Sigmoid colon (tissue), 7 donors: ENCODE results near the gene C1orf21. TPM values are rescaled to one million over a fixed set of nuclear protein-coding genes. Genes with fewer than 3 reads are reported as not detected.

Experiments
- DNase-seq: peaks from one replicate; pipeline ENCODE4 v3.0.0-alpha.2; 2019
- H3K27ac ChIP-seq, 4 donors: fragments of 200-600 bp; sonication (generic); one replicate each; pipeline ENCODE4 v1.5.1; 2016 to 2019; ENCODE audit warnings: mild to moderate bottlenecking in 1 of 4
- H3K27me3 ChIP-seq, 3 donors: fragments of 200-600 bp; sonication (generic); one replicate each; pipeline ENCODE4 v1.5.1; 2019; ENCODE audit warnings: mild to moderate bottlenecking in 1 of 3
- H3K36me3 ChIP-seq, 4 donors: fragments of 200-600 bp; sonication (generic); one replicate each; pipeline ENCODE4 v1.5.1; 2016 to 2019
- H3K4me1 ChIP-seq, 4 donors: fragments of 200-600 bp; sonication (generic); one replicate each; pipeline ENCODE4 v1.5.1; 2017 to 2019
- H3K4me3 ChIP-seq, 4 donors: fragments of 200-600 bp; sonication (generic); one replicate each; pipeline ENCODE4 v1.5.1; 2017 to 2019; ENCODE audit warnings: mild to moderate bottlenecking in 2 of 4, moderate library complexity in 1 of 4
- H3K9me3 ChIP-seq, 4 donors: fragments of 200-600 bp in 3 of 4; sonication (generic) in 3 of 4; one replicate each; pipeline versions ENCODE4 v1.5.1 to v1.6.1; 2013 to 2019
- CTCF ChIP-seq, 4 experiments: fragments of 450-650 bp in 3 of 4; fragments of 200-600 bp in 1 of 4; IDR thresholded peaks; one replicate each; pipeline ENCODE4 v1.5.1; 2016 to 2019; ENCODE audit warnings: antibody characterized with exemption in 4 of 4, mild to moderate bottlenecking in 3 of 4, moderate library complexity in 2 of 4
- EP300 ChIP-seq, 4 donors: sonication (generic); formaldehyde crosslinking; IDR thresholded peaks; one replicate each; pipeline ENCODE4 v1.6.1; 2017; ENCODE audit warnings: antibody characterized with exemption in 4 of 4
- POLR2A ChIP-seq, 2 donors: fragments of 450-650 bp; IDR thresholded peaks; one replicate each; pipeline ENCODE4 v1.6.1; 2016; ENCODE audit warnings: antibody characterized with exemption in 2 of 2, mild to moderate bottlenecking in 2 of 2, moderate library complexity in 2 of 2
- POLR2AphosphoS5 ChIP-seq, 4 donors: sonication (generic); formaldehyde crosslinking; IDR thresholded peaks; one replicate each; pipeline ENCODE4 v1.6.1; 2017; ENCODE audit warnings: antibody characterized with exemption in 4 of 4
- WGBS, 2 donors: extraction: QIAGEN DNeasy Blood & Tissue Kit; methylation state at CpG; one replicate each; pipeline ENCODE4 v1.1.7; 2013; 5-methylcytosine and 5-hydroxymethylcytosine counted together
- intact Hi-C: fragments of 100-400 bp; cut with DNase I; formaldehyde crosslinking; loops from one replicate; pipeline ENCODE4 v1.15.1; 2023
- polyA plus RNA-seq, 3 donors: library from polyadenylated mRNA; stranded (reverse); fragments of 200-250 nt; gene quantifications; one replicate each; pipeline ENCODE4 v1.2.3, GENCODE V29; 2013
- total RNA-seq, 4 donors: library from RNA; depleted of rRNA; stranded (reverse); fragments of >200 nt; gene quantifications; one replicate each; pipeline ENCODE4 v1.1.0, GENCODE V29; 2016
- donor health status: healthy with polysubstance abuse.
- donor health status: Bipolar disorder and iron deficiency.
- donor health status: healthy.

Gene C1orf21
- total and polyA plus RNA-seq, 7 donors, result 39.5 to 109 (median 80.0) TPM

- 73 to 80% methylated on average over 1 of the region's 1 CpG for WGBS, 2 donors
- H3K27ac ChIP-seq, result no peak overlapping the region
Measured at GRCh38 chr1:184643661-184644060, 256.8 kb downstream of the C1orf21 start.

GRCh38 chr1:184644771-184645170, 257.9 kb downstream of the C1orf21 start:
- Histone ChIP-seq H3K4me3 (no peak overlapping the region), H3K4me1 (peaks cover 0 to 10% (median 7%) of the 10 kb centered on the region in 4 donors), H3K27me3 (no peaks in the 10 kb centered on the region), H3K36me3 (no peaks in the 10 kb centered on the region), H3K9me3 (no peaks in the 10 kb centered on the region), H3K27ac (no peak overlapping the region)
- TF ChIP-seq POLR2A (IDR thresholded peaks at IDR 0.05) (no peak), EP300 (IDR thresholded peaks at IDR 0.05) (no peak), POLR2AphosphoS5 (IDR thresholded peaks at IDR 0.05) (no peak), CTCF (IDR thresholded peaks at IDR 0.05) (no peak)
- no peak for DNase-seq
- 95 to 96% methylated on average over 11 of the region's 11 CpGs for WGBS, 2 donors
- intact Hi-C loops, result no loop called here

More at GRCh38 chr1:184643661-184644060, 256.8 kb downstream of the C1orf21 start:
- H3K27me3 ChIP-seq, result no peaks in the 10 kb centered on the region
- no peak for TF ChIP-seq POLR2A (IDR thresholded peaks at IDR 0.05)
- TF ChIP-seq CTCF (IDR thresholded peaks at IDR 0.05), result no peak
- TF ChIP-seq POLR2AphosphoS5 (IDR thresholded peaks at IDR 0.05), result no peak
- no peak for TF ChIP-seq EP300 (IDR thresholded peaks at IDR 0.05)
- H3K36me3 ChIP-seq, result no peaks in the 10 kb centered on the region
- DNase-seq, result no peak
- H3K4me1 ChIP-seq, result no peaks in the 10 kb centered on the region
- H3K9me3 ChIP-seq, result no peaks in the 10 kb centered on the region
- H3K4me3 ChIP-seq, result no peak overlapping the region
- intact Hi-C loops, result no loop called here

GRCh38 chr1:184646178-184646701, 259.4 kb downstream of the C1orf21 start:
- H3K4me1 ChIP-seq, result peaks cover 0 to 11% (median 8%) of the 10 kb centered on the region in 4 donors
- no peak for DNase-seq
- no peaks in the 10 kb centered on the region for H3K36me3 ChIP-seq
- 89 to 91% methylated on average over 3 of the region's 3 CpGs for WGBS, 2 donors
- no peak overlapping the region for H3K27ac ChIP-seq
- TF ChIP-seq CTCF (IDR thresholded peaks at IDR 0.05) (no peak), POLR2A (IDR thresholded peaks at IDR 0.05) (no peak), EP300 (IDR thresholded peaks at IDR 0.05) (no peak), POLR2AphosphoS5 (IDR thresholded peaks at IDR 0.05) (no peak)
- no peaks in the 10 kb centered on the region for H3K27me3 ChIP-seq
- no peaks in the 10 kb centered on the region for H3K9me3 ChIP-seq
- H3K4me3 ChIP-seq, result no peak overlapping the region
- intact Hi-C loops, result no loop called here

- intact Hi-C loops, result no loop called here
- Histone ChIP-seq H3K36me3 (no peaks in the 10 kb centered on the region), H3K27me3 (no peaks in the 10 kb centered on the region), H3K4me1 (peaks cover 0 to 11% (median 8%) of the 10 kb centered on the region in 4 donors), H3K4me3 (no peak overlapping the region), H3K9me3 (no peaks in the 10 kb centered on the region), H3K27ac (no peak overlapping the region)
- no peak for DNase-seq
- WGBS, 2 donors, result 94 to 95% methylated on average over 3 of the region's 3 CpGs
- TF ChIP-seq POLR2A (IDR thresholded peaks at IDR 0.05), result no peak
Measured at GRCh38 chr1:184646824-184647223, 260.0 kb downstream of the C1orf21 start.

GRCh38 chr1:184647471-184647870, 260.6 kb downstream of the C1orf21 start:
- no peak overlapping the region for H3K27ac ChIP-seq

More at GRCh38 chr1:184647471-184647870, 260.6 kb downstream of the C1orf21 start:
- WGBS, 2 donors, result 88 to 95% methylated on average over 4 of the region's 4 CpGs
- Histone ChIP-seq H3K4me1 (peaks cover 0 to 11% (median 8%) of the 10 kb centered on the region in 4 donors), H3K36me3 (no peaks in the 10 kb centered on the region), H3K9me3 (no peaks in the 10 kb centered on the region), H3K27me3 (no peaks in the 10 kb centered on the region), H3K4me3 (no peak overlapping the region)
- intact Hi-C loops, result no loop called here
- no peak for DNase-seq
- TF ChIP-seq CTCF (IDR thresholded peaks at IDR 0.05), result no peak
